ENCODE results near the gene LINGO3. TPM values are rescaled to one million over a fixed set of nuclear protein-coding genes. Genes with fewer than 3 reads are reported as not detected.

The LINGO3 gene
- total RNA-seq, 1 donor from 2014 or later = 0.23 TPM

DNA sequence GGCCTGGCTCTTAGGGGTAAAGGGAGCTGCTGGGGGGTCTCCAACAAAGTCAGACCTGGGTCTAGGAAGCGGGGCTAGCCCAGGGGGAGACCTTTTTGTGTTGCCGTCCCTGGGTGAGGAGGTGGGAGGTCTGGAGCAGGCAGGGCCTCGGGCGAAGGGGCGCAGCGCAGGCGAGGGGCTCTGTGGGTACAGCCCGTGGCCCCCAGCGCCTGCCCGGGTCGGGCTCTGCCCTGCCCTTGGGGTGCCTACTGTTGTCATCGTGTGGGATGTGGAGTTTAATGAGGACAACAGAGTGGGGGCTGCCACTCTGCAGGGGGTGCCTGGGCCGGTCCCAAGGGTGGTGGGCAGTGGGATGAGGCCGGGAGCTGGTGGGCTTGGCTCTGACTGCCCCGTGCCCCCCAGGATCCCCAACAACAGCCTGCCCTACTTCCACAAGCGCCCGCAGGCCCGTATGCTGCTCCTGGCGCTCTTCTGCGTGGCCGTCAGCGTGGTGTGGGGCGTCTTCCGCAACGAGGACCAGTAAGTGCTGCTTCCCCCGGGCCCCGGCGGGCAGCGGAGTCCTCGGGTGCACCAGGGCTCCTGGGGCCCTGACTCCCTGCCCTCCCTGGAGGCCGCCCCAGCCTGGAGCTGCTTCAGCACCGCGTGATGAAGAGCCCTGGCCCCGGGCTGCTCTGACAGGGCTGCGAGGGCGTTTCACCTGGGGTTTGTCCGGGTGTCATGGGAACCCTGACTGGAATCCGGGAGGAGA is 32.7 kb upstream of the LINGO3 start:
- intact Hi-C loops (cut with micrococcal nuclease) = no loop called here

DNA sequence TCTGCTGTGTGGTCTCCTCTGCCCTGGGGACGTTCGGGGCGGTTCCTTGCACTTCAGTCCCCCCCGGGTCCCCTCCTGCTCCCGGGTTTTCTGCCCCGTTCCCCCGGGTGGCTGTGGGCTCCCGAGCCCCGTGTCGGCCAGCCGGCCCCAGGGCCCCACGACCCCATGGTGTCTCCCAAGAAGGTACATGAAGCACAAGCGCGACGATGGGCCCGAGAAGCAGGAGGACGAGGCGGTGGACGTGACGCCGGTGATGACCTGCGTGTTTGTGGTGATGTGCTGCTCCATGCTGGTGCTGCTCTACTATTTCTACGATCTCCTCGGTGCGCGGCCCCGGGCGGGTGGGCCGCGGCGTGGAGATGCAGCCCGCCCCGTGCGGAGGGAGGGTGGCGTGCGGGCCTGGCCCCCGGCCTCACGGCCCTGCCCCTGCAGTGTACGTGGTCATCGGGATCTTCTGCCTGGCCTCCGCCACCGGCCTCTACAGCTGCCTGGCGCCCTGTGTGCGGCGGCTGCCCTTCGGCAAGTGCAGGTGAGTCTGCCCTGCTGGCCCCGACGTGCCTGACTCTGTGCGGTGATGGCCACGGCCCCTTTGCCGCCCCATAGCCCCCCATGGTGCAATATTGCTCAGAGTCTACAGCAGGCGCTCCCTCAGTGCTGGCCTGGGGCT is 31.8 kb upstream of the LINGO3 start:
- intact Hi-C loops (cut with micrococcal nuclease) = no loop called here

DNA sequence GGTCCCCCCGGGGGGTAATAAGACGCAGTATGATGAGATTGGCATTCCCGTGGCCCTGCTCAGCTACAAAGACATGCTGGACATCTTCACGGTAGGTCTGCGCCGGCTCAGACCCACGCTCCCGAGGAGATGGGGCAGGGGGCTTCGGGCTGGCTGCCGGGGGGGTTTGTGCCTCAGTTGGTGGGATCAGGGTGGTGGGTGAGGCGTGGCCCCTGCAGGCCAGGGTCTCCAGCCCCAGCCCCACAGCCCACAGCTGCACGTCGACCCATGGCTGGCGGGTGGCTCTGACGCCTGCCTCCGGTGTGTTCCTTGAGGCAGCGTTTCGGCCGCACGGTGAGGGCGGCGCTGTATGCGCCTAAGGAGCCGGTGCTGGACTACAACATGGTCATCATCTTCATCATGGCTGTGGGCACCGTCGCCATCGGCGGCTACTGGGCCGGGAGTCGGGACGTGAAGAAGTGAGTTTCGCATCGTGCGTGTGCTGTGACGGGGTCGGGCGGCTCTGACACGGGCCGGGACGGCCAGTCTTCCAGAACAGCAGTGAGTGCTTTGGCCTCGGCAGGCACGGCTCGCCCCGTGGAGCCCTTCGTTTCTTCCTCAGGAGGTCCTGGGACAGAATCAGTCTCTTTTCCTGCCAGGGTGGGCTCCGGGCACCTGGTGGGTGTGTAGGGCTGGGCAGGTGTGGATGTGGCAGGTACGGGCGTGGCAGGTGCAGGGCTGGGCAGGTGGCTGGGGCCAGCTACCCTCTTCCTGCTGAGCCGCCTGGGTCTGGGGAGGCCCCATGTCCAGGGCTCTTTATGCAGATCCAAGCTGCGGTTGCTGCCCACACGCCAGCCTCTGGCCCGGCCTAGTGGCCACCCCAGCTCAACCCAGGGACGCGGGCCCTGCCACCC is 31.0 kb upstream of the LINGO3 start:
- intact Hi-C loops (cut with micrococcal nuclease) = no loop called here

DNA sequence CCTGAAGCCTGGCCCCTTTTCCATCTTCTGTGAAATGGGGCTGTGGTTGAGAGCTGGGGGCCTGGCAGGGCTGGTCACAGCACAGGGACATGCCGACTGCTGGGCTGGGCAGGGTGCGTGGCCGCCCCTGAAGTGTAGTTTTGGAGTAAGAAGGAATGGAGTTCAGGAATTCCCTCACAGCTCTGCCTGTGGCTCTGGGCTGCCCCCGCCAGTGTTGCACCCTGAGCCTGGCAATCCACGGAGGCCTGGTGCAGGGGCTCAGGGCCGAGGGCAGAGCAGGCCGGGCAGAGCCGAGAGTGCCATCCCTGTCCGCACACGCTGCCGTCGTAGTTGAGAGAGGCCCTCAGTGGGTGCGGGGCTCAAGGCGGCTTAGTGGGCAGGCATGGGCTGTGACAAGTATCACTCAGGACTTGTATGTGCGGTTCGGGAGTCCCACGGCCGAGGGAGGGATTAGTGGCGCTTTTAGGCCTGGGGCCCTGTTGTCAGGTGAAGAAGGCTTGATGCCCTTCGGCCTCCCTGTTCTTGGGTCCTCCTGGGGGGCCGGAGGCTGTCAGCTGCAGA is 30.2 kb upstream of the LINGO3 start:
- intact Hi-C loops (cut with micrococcal nuclease) = no loop called here

DNA sequence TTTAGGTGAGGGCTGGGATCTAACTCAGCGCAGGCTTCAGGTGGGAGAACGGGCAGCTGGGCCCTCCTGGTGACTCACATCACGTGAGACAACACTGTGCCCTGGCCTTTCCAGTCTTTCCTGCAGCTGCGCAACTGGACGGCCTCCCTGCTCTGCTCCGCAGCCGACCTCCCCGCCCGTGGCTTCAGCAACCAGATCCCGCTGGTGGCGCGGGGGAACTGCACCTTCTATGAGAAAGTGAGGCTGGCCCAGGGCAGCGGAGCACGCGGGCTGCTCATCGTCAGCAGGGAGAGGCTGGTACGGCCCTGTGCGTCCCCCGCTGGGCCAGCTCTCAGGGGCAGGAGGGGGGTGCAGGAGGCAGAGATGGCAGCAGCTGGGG is 29.4 kb upstream of the LINGO3 start:
- intact Hi-C loops (cut with micrococcal nuclease) = no loop called here

DNA sequence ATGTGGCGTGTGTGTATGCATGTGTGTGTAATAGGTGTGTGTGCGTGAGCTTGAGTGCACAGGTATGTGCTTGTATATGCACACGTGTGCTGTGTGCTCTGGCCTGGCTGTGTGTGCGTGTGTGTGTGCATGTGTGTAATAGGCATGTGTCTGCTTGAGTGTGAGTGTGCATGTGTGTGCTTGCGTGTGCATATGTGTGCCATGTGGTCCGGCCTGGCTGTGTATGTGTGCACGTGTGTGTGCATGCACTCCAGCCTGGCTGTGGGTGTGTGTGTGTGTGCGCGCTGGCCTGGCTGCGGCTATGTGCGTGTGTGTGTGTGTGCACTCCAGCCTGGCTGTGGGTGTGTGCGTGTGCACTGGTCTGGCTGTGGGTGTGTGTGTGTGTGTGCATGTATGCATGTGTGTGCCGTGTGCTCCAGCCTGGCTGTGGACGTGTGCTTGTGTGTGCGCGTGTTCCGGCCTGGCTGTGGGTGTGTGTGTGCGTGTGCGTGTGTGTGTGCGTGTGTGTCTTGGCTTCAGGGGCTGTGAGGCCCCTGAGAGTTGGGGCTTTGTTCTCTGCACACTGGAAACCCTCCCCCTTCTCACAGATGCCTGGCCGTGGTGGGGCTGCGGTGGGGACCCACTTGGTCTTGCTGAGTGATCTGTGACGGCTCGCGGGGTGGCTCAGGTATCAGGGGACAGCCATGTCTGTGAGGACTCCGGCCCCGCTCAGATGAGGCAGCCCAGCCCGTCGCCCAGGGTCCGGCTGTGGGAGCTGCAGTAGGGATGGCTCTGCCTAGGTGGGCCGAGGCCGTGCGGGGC is 28.8 kb upstream of the LINGO3 start:
- intact Hi-C loops (cut with micrococcal nuclease) = no loop called here

DNA sequence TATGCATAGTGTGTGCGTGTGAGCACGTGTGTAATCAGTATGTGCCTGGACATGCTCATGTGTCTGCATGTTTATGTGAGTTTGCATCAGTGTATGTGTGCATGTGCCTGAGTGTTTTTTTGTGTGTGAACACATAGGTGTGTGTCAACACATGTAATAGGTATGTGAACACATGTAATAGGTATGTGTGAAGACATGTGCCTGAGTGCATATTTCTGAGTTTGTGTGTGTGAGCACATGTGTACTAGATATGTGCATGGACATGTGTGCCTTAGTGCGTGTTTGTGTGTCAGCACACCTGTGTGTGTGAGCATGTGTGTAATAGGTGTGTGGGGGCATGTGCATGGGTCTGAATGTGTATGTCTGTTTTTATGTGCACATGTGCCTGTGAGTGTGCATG is 27.9 kb upstream of the LINGO3 start:
- intact Hi-C loops (cut with micrococcal nuclease) = no loop called here

DNA sequence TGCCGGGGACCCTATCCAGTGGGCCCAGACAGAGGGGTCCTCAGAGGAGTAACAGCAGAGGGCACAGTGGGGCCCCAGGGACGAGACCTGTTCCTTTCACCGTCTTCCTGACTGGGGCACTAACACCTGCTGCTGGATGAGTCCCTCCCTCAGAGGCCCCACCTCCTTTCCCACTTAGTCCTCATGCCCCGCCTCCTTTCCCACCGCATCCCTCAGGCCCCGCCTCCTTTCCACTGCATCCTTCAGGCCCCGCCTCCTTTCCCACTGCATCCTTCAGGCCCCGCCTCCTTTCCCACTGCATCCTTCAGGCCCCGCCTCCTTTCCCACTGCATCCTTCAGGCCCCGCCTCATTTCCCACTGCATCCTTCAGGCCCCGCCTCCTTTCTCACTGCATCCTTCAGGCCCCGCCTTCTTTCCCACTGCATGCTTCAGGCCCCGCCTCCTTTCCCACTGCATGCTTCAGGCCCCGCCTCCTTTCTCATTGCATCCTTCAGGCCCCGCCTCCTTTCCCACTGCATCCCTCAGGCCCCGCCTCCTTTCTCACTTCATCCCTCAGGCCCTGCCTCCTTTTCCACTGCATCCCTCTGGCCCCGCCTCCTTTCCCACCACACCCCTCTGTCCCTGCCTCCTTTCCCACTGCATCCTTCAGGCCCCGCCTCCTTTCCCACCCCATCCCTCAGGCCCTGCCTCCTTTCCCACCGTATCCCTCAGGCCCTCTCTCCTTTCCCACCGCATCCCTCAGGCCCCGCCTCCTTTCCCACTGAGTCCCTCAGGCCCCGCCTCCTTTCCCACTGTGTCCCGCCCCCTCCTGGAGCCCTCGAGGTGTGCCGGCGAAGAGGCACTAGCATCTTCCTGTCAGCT is 27.3 kb upstream of the LINGO3 start:
- intact Hi-C loops (cut with micrococcal nuclease) = no loop called here

DNA sequence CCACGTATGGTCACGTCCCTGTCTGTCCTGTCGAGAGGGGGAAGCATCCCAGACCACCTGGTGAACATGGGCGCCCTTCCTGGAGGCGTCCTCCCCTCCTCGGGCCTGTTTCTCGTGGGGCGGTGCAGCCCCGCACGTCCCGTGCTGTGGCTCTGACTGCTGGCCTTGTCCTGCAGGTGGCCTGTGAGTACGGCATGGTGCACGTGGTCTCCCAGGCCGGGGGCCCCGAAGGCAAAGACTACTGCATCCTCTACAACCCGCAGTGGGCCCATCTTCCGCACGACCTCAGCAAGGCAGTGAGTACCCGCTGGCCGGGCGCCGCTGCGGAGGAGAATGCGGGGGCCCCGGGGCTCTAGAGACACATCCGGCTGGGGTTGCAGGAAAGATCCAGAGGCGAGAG is 26.5 kb upstream of the LINGO3 start:
- intact Hi-C loops (cut with micrococcal nuclease) = no loop called here

DNA sequence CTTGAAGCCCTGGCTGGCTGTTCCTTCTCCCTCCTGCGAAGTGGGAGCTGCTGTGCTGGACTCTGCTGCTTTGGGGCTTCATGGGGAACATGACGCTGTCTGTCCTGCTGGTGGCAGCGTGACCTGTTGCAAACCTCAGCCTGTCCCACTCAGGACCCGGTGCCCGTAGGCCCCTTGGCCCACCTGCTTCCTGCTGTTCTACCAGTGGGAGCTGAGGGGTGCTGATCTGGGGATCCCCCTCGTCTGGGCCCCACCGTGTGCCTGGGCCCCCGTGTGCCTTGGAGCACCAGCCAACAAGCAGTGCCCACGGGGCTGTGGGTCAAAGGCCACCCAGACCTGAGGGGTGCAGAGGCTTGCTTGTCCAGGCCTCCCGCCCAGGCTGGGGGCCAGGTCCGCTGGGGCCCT is 25.9 kb upstream of the LINGO3 start:
- intact Hi-C loops (cut with micrococcal nuclease) = no loop called here

DNA sequence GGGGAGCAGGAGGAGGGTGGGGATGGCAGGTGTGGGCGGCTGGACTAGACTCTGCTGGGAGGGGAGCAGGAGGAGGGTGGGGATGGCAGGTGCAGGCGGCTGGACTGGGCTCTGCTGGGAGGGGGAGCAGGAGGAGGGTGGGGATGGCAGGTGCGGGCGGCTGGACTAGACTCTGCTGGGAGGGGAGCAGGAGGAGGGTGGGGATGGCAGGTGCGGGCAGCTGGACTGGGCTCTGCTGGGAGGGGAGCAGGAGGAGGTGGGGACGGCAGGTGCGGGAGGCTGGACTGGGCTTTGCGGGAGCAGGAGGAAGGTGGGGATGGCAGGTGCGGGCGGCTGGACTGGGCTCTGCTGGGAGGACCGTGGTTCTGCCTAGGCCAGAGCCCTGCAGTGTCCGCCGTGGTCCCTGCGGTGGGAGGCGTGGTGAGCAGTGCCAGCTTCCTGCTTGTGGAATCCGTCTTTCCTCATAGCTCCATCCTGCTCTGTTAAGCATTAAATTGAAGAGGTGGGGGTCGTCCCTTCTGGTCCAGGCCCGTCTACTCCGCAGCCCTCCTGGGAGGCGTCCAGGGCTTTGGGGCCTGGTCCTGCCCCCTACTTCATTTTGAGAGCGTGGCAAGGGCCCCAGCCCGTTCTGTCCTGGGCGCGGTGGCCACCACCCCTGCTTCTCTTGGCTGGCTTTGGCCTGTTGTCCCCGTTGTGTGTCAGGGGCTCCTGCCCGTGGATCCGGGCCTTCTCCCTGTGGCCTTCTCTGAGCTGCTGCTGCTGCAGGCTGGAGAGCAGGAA is 25.3 kb upstream of the LINGO3 start:
- intact Hi-C loops (cut with micrococcal nuclease) = no loop called here

DNA sequence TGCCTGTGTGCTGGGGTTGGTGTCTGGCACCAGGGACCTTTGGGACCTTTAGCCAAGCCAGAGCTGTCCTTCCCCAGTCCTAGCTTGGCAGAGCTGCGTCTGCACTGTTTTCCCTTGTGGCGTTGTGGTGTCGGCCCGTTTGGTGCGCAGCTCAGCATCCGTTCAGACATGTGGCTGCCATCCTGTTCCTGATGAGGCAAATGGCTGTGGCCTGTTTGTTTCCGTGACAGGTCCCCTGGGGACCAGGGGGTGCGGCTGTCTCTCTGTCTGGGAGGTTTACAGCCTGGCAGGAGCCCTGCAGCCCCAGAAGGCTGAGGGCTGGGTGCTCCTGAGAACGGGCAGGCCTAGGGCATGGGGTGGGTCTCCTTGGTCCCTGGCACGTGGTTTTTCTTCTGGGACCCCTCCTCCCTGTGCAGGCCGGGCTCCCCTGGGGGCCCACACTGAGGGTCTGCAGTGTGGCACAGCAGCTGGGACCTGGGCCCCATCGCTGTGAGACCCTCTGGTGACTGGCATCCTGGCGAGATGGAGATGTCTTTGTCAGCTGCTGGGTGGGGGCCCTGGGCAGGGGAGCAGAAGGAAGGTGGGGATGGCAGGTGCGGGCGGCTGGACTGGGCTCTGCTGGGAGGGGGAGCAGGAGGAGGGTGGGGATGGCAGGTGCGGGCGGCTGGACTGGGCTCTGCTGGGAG is 24.5 kb upstream of the LINGO3 start:
- intact Hi-C loops (cut with micrococcal nuclease) = no loop called here

DNA sequence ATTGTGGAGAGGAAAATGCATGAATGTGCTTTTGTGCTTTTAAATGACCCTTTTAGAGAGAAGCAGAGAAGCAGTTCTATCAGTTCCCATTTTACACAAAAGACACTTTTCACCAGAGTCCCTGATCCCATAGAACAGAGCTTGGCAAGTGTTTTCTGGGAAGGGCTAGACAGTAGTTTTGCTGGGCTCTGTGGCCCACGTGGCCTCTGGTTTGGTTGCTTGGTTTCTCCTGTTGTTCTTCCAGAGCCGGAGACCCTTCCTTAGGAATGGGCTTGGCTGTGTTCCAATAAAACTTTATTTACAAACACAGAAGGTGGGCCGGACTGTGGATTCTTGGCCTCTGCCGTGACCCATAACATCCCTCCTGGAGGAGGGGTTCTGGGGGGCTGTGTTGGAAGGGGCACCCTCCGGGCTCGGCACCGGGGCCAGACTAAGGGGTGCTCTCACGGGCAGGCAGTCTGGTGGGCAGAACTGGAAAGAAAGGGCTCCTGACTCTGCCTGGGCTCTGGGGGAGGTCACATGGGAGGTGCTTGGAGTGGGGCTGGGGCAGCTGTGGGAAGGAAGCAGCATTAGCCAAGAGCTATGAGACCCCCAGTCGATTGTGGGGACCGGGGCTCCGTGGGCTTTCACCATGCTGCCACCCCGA is 23.8 kb upstream of the LINGO3 start:
- intact Hi-C loops (cut with micrococcal nuclease) = no loop called here

DNA sequence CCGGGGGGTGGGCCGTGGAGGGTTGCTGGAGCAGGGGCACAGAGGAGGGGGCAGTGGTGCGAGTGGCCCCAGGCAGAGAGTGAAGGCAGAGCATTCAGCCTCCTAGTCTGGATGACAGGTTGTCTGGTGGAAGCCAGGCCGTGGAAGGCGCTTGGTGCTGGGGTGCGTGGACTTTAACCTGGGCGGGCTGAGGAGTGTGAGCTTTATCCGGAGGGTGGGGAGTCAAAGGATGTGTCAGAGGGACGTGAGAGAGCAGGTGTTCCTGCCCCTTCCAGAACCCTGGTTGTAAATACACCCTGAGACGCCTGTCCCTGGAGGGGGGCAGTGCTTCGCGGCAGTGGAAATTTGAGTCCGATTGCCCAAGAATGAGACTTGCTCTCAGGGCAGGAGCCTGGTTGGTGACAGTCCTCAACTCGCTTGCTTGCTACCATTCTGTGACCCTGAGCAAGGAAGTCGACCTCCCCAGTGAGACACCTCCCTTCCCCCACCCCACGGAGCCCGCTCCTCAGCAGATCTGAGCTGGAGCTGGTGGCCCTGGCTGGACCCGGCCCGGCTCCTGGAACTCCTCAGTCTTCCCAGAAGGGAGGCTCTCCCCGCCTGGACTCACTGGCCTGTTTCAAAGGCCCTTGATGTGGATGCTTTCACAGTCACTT is 22.8 kb upstream of the LINGO3 start:
- intact Hi-C loops (cut with micrococcal nuclease) = no loop called here

DNA sequence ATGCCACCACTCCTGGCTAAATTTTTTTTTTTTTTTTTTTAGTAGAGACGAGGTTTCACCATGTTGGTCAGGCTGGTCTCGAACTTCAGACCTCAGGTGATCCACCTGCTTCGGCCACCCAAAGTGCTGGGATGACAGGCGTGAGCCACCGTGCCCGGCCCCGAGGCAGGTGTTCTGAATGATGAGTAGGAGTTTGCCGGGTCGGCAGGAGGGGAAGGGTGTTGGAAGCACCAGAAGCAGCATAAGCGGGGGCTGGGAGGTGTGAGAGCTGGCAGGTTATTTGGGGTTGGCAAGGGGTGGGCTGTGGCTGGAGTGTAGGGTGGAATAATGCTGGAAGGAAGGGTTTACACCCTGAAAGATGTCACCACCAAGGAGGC is 22.3 kb upstream of the LINGO3 start:
- intact Hi-C loops (cut with micrococcal nuclease) = no loop called here

DNA sequence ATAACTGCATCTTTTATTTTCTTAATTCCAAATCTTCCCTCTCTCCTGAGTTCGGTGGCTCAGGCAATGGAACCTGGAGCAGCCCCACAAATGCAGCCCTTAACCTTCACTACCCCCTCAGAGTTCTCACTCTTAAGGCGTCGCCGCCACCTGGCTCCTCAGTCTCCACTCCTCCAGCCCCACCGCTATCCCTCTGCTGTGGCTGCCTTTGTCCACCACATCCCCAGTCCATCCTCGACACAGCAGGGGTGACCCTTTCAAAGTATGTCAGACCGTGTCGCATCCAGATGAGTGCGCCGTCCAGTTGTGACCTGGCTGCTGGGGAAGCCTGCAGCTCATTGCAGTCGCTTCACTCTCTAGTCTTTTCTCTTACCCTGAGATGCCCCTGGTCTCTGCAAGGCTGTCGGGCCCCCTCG is 21.6 kb upstream of the LINGO3 start:
- intact Hi-C loops (cut with micrococcal nuclease) = loop anchor here (5.0 kb wide), 1 partner anchor 63 kb away; no protein-coding TSS in a partner anchor

DNA sequence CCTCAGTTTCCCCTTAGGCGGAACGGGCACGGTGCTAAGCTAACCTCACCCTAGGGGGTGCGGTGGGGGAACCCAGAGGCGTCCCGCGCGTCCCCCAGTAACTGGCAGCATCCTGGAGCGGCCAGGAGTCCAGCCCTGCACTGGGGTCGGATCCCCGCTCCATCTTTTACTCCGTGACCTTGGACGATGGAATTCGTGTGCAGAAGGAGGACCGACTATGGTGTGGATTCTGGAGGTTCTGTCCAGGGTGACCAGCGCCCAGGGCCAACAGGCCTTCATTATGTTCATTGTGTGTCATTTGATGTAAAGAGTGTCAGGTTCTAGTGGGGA is 21.2 kb upstream of the LINGO3 start:
- intact Hi-C loops (cut with micrococcal nuclease) = loop anchor here (5.0 kb wide), 1 partner anchor 63 kb away; no protein-coding TSS in a partner anchor

Measured in T-helper 2 cell treated with Interferon-gamma antibody and Interleukin-4, amounts not matched to agents 100 ng/mL and 5 ng/mL, for 36 hours (primary cell).